NK-92 (cell line): ENCODE measurements around the gene FXYD5.

ENCODE experiments used
- DNase-seq: peaks from one replicate; lab custom pipeline; 2025; ENCODE audit not compliant: unreplicated experiment; lab: John Stamatoyannopoulos, UW

The FXYD5 gene

GRCh38 chr19:35155981-35156672, 1.6 kb downstream of the FXYD5 start:
- DNase-seq = no peak

- no peak for DNase-seq
Measured at GRCh38 chr19:35156673-35157014, 2.1 kb downstream of the FXYD5 start.

GRCh38 chr19:35157431-35157830, 2.9 kb downstream of the FXYD5 start:
- DNase-seq = no peak

- DNase-seq = no peak
Measured at GRCh38 chr19:35159606-35160005, 5.1 kb downstream of the FXYD5 start.

- DNase-seq = no peak
Measured at GRCh38 chr19:35160629-35161433, 6.3 kb downstream of the FXYD5 start.

- DNase-seq = no peak
Measured at GRCh38 chr19:35161434-35161743, 6.9 kb downstream of the FXYD5 start.

- DNase-seq = no peak
Measured at GRCh38 chr19:35162471-35163326, 8.2 kb downstream of the FXYD5 start.

GRCh38 chr19:35164418-35164817, 9.9 kb downstream of the FXYD5 start:
- DNase-seq = no peak

- no peak for DNase-seq
Measured at GRCh38 chr19:35165200-35166058, 10.9 kb downstream of the FXYD5 start.

- no peak for DNase-seq
Measured at GRCh38 chr19:35166100-35167063, 11.8 kb downstream of the FXYD5 start.

GRCh38 chr19:35167251-35168119, 12.9 kb downstream of the FXYD5 start:
- DNase-seq = no peak

- no peak for DNase-seq
Measured at GRCh38 chr19:35168196-35168595, 13.7 kb downstream of the FXYD5 start.

- no peak for DNase-seq
Measured at GRCh38 chr19:35169221-35169995, 14.9 kb downstream of the FXYD5 start.

- no peak for DNase-seq
Measured at GRCh38 chr19:35170359-35171061, 16.0 kb downstream of the FXYD5 start.

- no peak for DNase-seq
Measured at GRCh38 chr19:35171730-35172129, 17.2 kb downstream of the FXYD5 start.

- DNase-seq = no peak
Measured at GRCh38 chr19:35174226-35174625, 19.7 kb downstream of the FXYD5 start.

GRCh38 chr19:35176181-35176570, 21.6 kb downstream of the FXYD5 start:
- DNase-seq = no peak
